ENCODE data around the gene SF3B4. TPM values are rescaled to one million over a fixed set of nuclear protein-coding genes. Genes with fewer than 3 reads are reported as not detected.
A peak's percentile ranks its signal among the peaks of the same experiment; 100 is the strongest.

The SF3B4 gene
- total RNA-seq, 1 experiment from 2014 or later, result 54.2 TPM

DNA sequence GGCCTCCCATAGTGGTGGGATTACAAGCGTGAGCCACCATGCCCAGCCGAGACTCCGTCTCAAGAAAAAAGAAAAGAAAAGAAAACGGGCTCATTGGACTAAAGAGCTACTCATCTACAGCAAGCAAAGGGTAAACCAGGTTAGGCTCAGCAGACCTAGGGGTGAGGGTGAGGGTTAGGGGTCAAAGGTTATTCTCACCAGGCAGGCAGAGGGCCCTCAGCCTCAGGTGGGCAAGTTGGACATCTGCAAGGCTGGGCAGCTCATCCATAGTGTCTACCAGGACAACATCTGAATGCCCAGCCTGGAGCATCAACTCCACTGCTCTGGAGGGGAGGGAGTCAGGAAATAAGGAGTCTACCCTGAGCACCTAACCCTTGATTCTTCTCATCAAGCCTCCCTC, 5.6 kb upstream of the SF3B4 start:
- no peak for DNase-seq (ENCODE audit: low read depth)

DNA sequence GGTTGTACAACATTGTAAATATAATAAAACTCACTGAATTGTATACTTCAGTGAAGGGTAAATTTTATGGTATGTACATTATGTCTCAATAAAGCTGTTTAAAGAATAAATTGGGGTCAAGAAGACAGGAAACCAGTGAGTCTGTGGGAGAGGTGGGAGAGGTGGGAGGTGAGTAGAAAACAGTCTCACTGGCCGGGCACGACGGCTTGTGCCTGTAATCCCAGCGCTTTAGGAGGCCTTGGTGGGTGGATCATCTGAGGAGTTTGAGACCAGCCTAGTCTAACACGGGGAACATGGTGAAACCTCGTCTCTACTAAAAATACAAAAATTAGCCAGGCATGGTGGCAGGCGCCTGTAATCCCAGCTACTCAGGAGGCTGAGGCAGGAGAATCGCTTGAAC, 4.9 kb upstream of the SF3B4 start:
- no peak for DNase-seq (ENCODE audit: low read depth)

DNA sequence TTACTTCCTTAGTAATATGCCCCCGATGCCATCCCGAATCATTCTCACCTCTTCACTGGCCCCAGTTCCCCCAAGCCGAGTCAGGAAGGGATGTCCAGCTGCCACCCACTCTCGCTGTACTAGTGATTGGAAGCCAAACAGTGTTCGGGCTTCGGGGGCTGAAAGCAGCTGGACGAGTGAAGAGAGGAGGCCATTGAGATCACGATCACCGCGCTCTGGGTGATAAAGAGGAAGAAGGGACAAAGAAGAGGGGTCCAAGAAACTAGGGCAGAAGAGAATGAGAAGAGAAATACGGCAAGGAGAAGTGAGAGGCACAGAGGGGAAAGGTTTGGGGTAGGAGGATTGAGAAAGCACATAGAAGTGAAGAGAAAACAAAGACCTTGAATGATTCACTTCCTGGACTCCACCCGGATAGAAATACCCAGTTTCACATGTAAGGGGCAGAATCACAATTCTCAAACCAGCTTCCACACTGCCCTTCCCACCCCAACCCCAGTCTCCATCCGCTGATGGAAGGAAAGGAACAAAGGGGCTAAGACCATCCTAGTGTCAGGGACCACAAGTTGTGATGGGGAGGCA, 3.7 kb upstream of the SF3B4 start:
- no peak for DNase-seq (ENCODE audit: low read depth)

DNA sequence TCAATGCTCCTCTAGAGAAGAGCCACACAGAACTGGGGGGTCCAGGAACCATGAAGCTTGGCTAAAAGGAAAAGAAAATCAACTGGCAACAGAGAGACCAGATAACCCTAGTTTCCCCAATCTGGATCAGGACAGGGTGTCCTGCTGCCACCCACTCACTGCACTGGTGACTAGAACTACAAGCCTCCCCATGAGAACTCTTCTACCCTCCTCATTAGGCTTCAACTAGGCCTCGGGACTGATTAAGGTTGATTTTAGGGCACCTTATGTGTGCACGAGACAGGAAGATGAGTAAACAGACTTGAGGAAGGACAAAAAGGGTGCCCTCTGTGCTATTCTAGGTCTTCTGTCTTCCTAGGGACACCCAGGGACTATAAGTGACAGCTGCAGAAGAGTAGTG, 2.3 kb upstream of the SF3B4 start:
- no peak for DNase-seq (ENCODE audit: low read depth)

DNA sequence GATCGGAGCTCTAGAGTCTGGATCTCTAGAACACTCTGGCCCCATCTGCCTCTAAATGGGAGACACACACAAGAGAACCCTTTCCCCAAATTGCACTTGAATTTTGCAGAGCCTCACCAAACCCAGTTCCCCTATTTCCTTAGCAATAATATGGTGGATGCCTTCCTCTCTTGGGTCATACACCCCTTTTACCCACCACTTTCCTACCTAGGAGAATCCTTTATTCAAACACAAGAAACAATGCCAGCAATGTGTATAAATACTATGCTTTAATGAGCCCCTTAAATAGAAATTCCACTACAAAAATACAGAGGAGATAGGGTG, 760 bp upstream of the SF3B4 start:
- no peak for DNase-seq (ENCODE audit: low read depth)

DNA sequence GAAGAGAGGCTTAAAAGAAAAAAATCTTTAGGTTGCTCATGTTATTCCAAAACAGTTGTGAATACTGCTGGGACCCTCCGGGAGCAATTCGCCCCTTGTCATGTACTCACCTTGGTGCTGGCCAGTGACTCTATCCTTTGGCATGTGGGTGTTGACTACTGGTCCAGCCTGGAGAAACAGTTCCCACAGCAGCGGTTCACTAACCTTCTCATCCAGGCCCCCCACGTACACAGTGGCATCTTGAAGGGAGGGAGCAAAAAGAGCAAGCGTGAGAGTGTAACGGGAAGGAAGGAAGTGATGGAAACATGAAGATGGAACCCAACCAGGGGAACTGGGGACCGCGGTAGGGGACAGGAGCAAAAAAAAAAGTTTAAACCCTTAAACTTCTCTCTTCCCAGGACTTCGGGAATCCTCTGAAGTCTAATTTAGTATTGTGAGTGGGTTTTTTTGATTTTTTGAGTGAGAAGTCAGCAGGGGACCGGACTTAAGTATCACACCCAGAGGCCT, 494 bp downstream of the SF3B4 start:
- DNase-seq (ENCODE audit: low read depth), result peak; percentile 56

DNA sequence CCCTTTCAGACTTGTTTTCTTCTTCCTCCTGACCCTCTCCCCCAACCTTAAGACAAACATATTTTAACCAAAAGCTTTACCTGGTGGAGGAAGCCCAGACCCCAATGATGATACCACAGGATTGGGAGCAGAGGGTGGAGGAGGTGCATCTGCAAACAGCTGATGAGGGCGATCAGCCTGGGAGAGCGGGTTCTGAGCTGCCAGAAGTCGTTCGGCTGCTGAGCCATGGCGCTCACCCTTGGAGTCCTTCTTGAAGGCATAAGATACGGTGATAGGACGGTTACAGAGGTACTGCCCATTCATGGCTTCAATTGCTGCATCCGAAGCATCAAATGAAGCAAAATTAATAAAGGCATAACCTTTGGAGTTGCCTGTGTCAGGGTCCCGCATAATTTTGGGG, 1.3 kb downstream of the SF3B4 start:
- DNase-seq (ENCODE audit: low read depth), result no peak

DNA sequence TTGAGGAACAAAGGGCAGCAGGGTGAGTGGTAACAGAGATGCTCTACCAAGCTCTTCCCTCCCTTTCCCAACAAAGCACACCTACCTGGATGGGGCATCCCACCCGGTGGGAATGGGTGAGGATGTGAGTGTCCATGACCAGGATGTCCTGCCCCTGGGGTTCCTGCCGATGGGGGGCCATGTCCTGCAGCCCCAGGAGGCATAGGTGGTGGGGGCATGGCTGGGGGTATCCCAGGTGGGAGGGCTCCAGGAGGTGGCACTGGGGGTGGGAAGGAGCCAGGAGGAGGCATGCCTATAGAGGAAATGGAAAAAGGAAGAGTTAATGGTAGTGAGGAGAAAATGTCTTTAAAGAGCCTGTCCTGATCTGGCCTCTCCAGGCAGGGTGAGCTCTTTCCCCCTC, 1.9 kb downstream of the SF3B4 start:
- no peak for DNase-seq (ENCODE audit: low read depth)

DNA sequence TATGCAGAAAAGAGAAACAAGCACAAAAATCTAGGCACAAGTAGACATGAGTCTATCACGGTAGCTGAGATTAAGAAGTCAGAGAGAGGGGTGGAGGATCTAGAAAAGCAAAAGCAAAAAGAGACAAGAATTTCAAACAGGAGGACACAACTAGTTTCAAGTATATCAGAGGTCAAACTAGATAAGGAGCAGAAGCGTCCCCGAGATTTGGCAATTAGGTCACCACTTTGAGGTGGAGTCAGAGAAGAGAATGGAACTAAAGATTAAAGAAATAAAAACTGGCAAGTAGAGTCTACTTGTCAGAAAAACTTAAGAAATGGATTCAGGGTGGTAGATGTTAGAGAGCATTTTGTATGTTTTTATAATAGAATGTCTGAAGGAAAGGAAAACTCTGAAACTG, 2.3 kb downstream of the SF3B4 start:
- DNase-seq (ENCODE audit: low read depth), result no peak

DNA sequence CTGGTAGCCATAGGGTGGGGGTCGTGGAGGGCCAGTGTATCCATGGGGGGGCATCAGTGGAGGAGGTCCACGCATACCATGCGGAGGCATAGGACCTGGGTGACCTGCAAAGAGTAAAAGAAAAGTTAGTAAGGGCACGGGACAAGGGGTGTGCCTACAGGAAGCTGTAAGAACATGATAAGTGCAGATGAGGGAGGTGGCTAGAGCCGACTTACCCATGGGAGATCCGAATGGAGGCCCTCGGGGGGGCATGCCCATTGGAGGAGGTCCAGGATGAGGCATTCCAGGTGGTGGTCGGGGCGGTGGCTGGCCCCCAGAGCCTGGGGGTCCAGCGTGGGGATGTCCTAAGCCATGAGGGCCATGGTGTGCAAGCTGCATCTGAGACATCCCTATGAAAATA, 4.0 kb downstream of the SF3B4 start:
- no peak for DNase-seq (ENCODE audit: low read depth)

DNA sequence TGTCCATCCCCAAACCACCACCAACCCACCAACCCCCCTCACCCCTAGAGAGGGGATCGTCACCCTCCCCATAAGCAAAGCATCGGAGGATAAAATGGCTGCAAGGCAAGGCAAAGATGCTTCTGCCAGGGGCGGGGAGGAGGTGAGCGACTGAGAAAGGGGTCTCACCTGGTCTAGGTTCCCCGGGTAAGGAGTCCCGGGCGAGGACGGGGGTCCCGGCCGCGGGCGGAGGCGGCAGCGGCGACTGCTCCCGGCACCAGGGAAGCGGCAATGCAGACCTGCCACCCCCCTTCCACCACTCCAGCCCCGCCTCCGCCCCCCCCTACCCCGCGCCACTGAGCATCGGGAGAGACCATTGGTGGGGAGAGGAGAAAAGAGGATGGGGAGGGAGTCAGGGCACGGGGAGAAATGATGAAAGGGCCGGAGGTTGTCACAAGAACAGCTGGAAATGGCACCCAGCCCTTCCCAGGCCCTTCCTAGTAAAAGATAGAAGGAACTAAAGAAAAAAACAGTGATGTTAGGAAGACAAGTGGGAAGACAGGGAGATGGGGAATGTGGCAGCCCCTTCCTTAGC, 9.9 kb downstream of the SF3B4 start, which contains the start of gene SV2A:
SV2A (minus strand) TSS at position 274 of the 574 bp plus-strand sequence. CDS start 4,004 bp downstream, outside the sequence.
- peak; percentile 62 for DNase-seq (ENCODE audit: low read depth)

DNA sequence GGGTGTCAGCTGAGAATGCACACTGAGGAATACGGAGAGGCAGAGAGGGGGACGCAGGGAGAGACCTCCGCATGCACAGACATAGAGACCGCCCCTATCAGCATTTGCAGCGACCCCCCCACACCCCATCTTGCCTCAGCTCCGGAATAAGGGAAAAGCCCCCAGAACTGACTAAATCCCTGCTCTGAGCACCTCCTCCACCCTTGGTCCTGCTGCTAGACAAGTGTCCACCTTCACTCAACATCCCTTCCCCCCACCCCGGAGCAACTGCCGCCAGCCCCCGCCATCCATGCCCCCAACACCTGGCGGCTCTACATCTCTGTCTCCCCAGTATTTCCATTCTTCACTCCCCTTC, 10.7 kb downstream of the SF3B4 start:
- no peak for DNase-seq (ENCODE audit: low read depth)

DNA sequence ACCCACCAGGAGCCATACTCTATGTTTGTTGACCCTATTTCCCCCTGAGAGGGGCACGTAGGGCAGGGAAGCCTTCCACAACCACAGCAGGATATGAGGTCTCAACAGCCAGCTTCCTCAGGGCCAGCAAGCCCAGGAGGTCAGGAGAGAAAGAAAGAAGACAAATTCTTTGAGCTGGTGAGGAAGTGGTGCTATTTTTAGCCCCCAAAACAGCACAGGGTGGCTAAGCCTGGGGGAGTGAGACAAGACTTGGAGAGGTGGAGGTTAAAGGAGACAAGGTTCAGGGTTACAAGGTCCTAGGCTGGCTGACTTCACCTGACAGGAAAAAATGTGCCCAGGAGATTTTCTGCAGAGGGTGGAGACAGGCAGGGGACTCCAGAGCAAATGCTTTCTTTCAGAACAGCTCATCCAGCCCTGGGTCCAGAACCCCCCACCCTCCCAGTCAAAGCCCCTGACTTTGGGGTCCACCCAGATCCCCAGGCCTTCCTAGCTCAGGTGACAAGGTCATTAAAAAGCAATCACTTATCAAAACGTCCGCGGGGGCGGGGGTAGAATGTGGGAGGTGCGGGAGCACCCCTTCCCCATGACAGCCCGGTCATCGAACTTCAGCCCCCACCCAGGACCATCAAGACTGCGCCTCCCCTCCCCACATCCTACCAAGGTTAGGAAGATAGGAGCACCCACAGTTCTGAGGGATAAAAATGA, 11.3 kb downstream of the SF3B4 start:
- no peak for DNase-seq (ENCODE audit: low read depth)

DNA sequence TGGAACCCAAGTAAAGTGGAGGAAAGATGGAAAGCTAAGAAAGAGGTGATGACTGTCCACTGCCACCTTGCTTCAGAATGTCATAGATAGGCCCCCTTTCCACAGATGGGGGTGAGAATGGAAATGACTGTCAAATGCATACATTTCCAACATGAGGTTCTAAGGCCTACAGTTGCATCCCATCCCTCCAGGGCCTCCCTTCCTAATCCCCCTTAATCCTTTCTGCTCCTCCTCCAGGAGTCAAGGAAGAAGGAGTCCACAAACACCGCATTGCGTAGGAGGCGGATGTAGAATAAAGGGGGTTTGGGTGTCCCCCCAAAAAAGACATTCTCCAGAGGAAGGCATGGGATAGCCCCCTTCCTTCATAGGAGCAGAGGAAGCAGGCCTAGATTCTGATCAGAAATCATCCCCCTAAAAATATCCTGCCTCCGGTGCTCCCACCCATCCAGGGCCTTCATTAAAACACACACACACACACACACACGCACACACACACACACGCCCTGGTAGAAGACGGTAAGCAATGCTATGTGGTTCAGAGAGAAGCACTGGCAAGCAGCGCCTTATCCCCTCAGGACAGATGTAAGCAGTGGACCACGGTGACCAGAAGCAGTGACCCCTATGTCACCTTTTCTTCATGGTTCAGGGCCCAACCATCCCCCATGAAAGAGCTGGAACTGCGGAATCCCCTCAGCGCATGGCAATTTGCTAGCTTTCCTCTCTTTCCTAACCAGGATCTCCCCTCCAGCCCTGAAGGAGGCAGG, 12.0 kb downstream of the SF3B4 start:
- no peak for DNase-seq (ENCODE audit: low read depth)

DNA sequence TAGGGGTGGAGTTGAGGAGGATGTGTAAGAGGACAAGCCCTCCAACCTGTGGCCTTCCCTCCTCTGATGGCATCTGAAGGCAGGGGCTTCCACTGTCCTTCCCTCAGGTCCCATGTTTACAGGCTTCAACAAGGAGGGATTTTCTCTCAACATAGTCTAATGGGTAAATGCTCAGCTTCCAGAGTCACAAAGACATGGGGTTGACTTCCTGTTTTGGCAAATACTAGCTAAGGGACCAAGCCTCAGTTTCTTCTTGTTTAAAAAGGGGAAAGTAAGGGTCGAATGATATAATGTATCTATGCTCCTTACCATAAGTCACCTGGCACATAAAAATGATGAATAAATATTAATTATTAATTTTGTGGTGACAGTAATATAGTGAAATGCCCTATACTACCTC, 13.1 kb downstream of the SF3B4 start:
- no peak for DNase-seq (ENCODE audit: low read depth)

DNA sequence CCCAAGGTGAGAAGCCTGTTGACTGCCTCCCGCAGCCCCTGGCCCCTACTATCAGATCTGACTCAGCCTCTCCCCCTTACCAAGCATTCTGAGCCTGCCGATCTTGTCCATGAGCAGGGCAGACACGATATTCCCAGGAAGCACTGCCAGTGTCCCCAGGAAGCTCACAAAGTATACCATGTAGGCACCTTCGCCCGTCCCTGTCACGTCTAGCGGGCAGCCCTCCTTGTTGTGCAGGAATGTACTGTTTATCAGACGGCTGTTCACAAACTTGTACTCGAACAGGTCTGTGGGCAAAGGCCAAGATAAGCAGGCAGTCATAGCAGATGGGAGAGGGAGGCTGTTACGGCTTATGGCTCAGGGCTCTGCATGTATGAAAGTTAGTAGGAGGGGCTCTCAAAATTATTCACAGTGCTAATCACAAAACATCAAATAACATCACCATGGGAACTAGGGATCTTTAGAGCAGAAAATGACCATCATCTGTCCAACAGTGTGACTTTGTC, 21.0 kb downstream of the SF3B4 start:
- DNase-seq (ENCODE audit: low read depth), result no peak

DNA sequence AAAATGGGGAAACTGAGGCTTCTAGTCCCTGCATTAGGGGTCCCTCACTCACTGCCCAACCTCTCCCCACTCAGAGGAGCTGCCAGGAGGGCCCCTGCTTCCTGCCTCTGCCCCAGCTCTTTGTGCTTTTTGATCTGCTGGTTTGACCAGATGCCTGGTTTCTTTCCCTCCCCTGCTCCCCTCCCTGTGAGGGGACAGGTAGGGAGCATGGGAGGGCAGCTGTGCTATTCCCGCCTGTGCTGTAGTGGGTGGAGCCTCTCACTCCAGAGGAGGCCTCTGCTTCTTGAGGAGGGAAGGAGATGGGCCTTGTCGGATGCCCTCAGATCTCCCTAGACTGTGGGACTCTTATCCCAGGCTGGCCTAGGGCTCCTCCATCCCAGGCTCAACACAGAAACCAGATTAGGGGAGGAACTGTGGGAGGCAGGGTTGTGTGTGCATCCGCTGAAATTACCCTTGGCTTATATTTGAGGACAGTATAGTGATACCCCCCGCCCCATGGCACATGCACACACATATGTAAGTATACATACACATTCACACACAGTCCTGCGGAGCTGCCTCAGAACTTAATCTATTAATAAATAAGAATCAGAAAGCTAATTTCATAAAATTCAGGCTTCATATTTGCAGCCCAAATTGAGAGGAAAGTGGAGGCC, 23.6 kb downstream of the SF3B4 start:
- DNase-seq (ENCODE audit: low read depth), result no peak

DNA sequence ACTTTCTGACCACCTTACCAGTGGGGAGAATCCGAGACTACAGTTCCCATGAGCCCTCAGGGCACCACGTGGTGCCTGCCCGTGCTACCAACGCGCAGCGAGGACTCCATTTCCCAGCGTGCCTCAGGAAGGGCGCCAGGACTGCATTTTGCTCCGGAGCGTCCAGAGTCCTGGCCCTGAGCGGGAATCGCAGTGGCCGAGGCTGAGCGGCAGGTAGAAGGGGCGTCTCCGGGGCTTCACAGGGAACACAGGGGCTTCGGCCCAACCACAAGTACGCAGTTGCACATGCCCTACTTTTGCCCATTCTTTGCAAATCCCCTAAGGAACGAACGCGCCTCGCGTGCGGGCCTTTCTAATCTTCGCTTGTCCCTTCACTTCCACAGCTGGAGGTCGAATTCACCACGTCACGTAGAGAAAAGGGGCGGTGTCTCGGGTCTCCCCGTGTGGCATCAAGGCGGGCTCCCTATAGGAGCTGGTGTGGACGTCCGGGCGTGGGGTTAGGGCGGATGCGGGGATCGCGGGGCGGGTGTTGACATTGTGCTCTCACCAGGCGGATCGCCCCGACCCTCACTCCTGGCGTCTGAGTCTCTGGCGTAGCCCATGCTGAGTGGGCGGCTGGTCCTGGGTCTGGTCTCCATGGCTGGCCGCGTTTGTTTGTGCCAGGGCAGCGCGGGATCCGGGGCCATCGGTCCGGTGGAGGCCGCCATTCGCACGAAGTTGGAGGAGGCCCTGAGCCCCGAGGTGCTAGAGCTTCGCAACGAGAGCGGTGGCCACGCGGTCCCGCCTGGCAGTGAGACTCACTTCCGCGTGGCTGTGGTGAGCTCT, 27.9 kb downstream of the SF3B4 start, which contains the start of gene BOLA1:
BOLA1 (plus strand) TSS at position 109 of the 825 bp plus-strand sequence; CDS start at position 601, 492 bp downstream.
- peak; percentile 88 for DNase-seq (ENCODE audit: low read depth)

DNA sequence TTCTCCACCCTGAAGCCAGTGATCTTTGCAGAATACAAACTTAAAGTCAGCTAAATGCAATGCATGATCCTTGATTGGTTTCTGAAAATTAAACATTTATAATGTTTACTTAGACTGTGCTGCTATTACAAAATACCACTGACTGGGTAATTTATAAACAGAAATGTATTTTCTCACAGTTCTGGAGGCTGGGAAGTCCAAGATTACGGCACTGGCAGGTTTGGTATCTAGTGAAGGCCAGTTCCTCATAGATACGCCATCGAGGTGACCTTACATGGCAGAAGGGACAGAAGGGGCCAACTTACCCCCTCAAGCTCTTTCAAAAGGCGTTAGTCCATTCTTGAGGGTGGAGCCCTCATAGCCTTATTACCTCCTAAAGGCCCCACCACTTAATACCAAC, 31.0 kb downstream of the SF3B4 start:
- no peak for DNase-seq (ENCODE audit: low read depth)

DNA sequence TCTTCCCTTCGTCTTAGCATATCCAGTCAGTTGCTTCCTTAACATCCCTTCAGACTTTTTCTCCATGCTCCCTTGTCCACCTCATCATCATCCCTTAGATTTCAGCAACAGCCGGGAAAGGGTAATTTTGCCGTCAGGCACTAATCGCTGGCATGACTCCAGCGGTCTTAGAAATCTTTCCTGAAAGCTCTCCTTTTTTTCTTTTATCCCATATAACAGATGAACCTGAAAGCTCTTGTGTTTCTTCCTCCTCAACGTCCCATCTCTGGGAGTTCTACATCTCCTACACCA, 38.7 kb downstream of the SF3B4 start:
- DNase-seq (ENCODE audit: low read depth), result peak; percentile 80
